Activated T-cell treated with anti-CD3 and anti-CD28 coated beads, Interleukin-2, amount 50 U/mL, for 1 hour (primary cell): Measurements from ENCODE around the gene COLEC11.

ENCODE experiments used
- DNase-seq: peaks from one replicate; pipeline ENCODE4 v3.0.0-alpha.2; 2020

COLEC11 gene

GRCh38 chr2:3639653-3640052 lies 44.7 kb downstream of the COLEC11 start:
- no peak for DNase-seq

- DNase-seq, result no peak
These were observed 46.3 kb downstream of the COLEC11 start for GRCh38 chr2:3641181-3641580.

- DNase-seq, result no peak
These were observed 47.0 kb downstream of the COLEC11 start for GRCh38 chr2:3641841-3642421.

- DNase-seq, result no peak
These were observed 47.8 kb downstream of the COLEC11 start for GRCh38 chr2:3642521-3643215.

GRCh38 chr2:3643371-3644245 lies 48.7 kb downstream of the COLEC11 start:
- DNase-seq, result no peak

- DNase-seq, result no peak
These were observed 49.3 kb downstream of the COLEC11 start for GRCh38 chr2:3644246-3644525.

GRCh38 chr2:3644891-3645605 lies 50.1 kb downstream of the COLEC11 start:
- DNase-seq, result no peak

- DNase-seq, result no peak
These were observed 51.0 kb downstream of the COLEC11 start for GRCh38 chr2:3645745-3646389.

- DNase-seq, result no peak
These were observed 51.5 kb downstream of the COLEC11 start for GRCh38 chr2:3646446-3646845.

GRCh38 chr2:3647246-3647645 lies 52.3 kb downstream of the COLEC11 start:
- DNase-seq, result no peak

- no peak for DNase-seq
These were observed 53.1 kb downstream of the COLEC11 start for GRCh38 chr2:3647831-3648651.

- no peak for DNase-seq
These were observed 53.8 kb downstream of the COLEC11 start for GRCh38 chr2:3648652-3649177.

GRCh38 chr2:3649581-3649980 lies 54.7 kb downstream of the COLEC11 start:
- DNase-seq, result no peak

- DNase-seq, result no peak
These were observed 55.4 kb downstream of the COLEC11 start for GRCh38 chr2:3650140-3650920.

GRCh38 chr2:3651691-3652648 lies 57.1 kb downstream of the COLEC11 start:
- peak; percentile 58 for DNase-seq

- DNase-seq, result no peak
These were observed 58.1 kb downstream of the COLEC11 start for GRCh38 chr2:3652896-3653625.

GRCh38 chr2:3654011-3654410 lies 59.1 kb downstream of the COLEC11 start:
- DNase-seq, result no peak

- DNase-seq, result no peak
These were observed 59.8 kb downstream of the COLEC11 start for GRCh38 chr2:3654531-3655225.
